GM23248 (cell line): Measurements from ENCODE around the gene NQO2.

Experiments used
- EZH2 ChIP-seq: fragments of 200-600 bp; sonication (generic); IDR thresholded peaks from 2 replicates; pipeline ENCODE4 v1.6.1; 2018; ENCODE audit warnings: antibody characterized with exemption, mild to moderate bottlenecking; ENCODE audit not compliant: insufficient read depth, poor library complexity, severe bottlenecking
- EZH2phosphoT487 ChIP-seq: fragments of 200-600 bp; sonication (generic); IDR thresholded peaks from 2 replicates; pipeline ENCODE4 v1.6.1; 2018; ENCODE audit warnings: antibody characterized with exemption, moderate library complexity, mild to moderate bottlenecking, low read depth; ENCODE audit not compliant: insufficient read depth

DNA sequence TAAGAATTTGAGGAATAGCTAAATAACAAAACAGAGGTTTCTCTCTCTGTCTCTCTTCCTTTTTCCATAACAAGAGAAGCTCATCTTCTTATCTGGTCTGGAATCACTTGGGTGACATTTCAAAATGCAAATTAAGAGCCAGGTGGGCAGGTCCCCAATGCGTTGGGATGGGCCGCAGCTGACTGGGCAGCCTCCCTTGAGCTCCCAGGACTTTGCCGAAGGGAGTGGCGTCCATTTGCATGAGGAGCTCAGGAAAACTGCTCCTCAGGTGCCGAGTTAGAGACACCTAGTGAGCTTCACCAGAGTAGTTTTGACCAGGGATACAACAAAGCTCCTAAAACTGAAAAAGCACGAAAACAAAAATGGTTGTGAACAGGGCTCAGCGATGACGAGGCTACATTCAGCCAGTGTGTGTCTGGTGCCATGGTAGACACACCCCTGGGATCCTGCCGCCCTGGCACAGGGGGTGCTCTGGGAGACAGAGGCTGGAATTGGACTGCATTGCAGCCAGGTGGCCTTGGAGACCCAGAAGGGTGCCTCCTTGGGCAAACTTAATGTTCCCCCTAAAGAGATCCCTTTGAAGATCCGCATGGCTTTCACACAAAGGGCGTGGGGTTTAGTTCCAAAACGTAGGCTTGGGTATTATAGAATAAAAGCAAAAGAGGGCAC, 14.8 kb upstream of the NQO2 start:
- TF ChIP-seq EZH2 (no peak), EZH2phosphoT487 (no peak)
